Activated CD4-positive, alpha-beta T cell treated with anti-CD3 and anti-CD28 coated beads, Interleukin-2, amount 10 ng/mL, durations not matched to agents 7 days and 5 days (primary cell): ENCODE data around the gene ORAI2. TPM values are rescaled to one million over a fixed set of nuclear protein-coding genes. Genes with fewer than 3 reads are reported as not detected.
A peak's percentile ranks its signal among the peaks of the same experiment; 100 is the strongest.

Source experiments
- CTCF ChIA-PET: fragments of 350-600 bp; sonication (Branson Sonifier 250); formaldehyde crosslinking; loops from one replicate; lab custom pipeline; 2021; ENCODE audit warnings: antibody characterized with exemption; lab: Charles Lee
- POLR2A ChIA-PET: fragments of 350-600 bp; sonication (Branson Sonifier 250); formaldehyde crosslinking; loops from one replicate; lab custom pipeline; 2021; ENCODE audit warnings: antibody characterized with exemption; lab: Charles Lee
- DNase-seq: peaks from one replicate; pipeline ENCODE4 v3.0.0-alpha.2; 2020
- H3K27ac Mint-ChIP-seq: one replicate; pipeline ENCODE4 v1.8.0; 2021; ENCODE audit warnings: mild to moderate bottlenecking, moderate library complexity, mixed read lengths
- H3K27me3 Mint-ChIP-seq: one replicate; pipeline ENCODE4 v1.8.0; 2021; ENCODE audit warnings: mixed read lengths
- H3K36me3 Mint-ChIP-seq: one replicate; pipeline ENCODE4 v1.8.0; 2021; ENCODE audit warnings: low read depth, mixed read lengths
- H3K4me1 Mint-ChIP-seq: one replicate; pipeline ENCODE4 v1.8.0; 2021; ENCODE audit warnings: mixed read lengths
- H3K4me3 Mint-ChIP-seq: one replicate; pipeline ENCODE4 v1.8.0; 2021; ENCODE audit warnings: mild to moderate bottlenecking, moderate library complexity, mixed read lengths
- H3K9me3 Mint-ChIP-seq: one replicate; pipeline ENCODE4 v1.8.0; 2021; ENCODE audit warnings: mixed read lengths
- total RNA-seq, 2 experiments: library from RNA; stranded (reverse); gene quantifications; one replicate each; pipeline ENCODE4 v1.2.3, GENCODE V29; 2021

ORAI2 gene
- total RNA-seq: 10 to 100 TPM; 61.2 to 63.7 TPM

DNA sequence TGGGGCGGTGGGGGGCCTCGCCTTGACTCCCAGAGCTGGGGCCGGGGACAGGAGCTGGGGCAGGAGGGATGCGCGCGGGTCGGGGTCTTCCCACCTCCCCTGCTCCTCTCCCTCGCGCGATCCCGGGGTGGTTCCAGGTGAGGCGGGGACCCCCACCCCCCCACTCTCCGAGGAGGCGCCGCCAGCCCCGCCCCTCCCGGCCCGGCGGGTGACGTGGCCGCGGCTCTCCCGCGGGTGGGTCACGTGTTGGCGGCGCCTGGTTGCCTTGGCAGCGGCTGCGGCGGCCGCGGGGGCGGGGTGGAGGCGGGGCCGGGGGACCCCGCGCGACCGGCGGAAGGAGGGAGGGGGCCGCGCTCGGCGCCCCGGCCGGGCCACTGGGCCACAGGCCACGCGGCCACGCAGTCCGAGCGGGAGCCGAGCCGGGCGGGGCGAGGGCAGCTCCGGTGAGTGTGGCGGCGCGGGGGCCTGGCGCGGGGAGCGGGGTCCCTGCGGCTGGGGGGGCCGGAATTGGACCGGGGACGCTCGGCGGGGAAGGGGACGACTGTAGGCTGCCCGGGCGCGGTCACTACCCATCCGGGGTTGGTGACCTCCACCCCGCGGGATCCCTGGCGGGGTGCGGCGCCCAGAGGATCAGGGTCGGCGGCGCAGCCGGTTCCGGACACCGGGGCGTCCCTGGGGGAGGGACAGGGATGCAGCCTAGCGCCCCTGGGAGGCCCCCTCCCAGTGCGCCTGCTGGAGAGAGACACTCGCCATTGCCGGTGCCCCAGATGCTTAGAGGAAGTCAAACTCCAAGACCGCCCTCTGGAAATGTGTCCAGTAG lies at the start of gene ORAI2:
Gene ORAI2 (plus strand): TSS at position 357 of the 820 bp plus-strand sequence. CDS start 5,382 bp downstream, outside the sequence.
- Mint-ChIP-seq H3K36me3 (peaks cover 31% of the 10 kb centered on the region), H3K27ac (peak within 1 kb of the TSS; percentile 94), H3K4me3 (peak within 1 kb of the TSS; percentile 82), H3K9me3 (no peaks in the 10 kb centered on the region), H3K4me1 (peaks cover 57% of the 10 kb centered on the region), H3K27me3 (no peaks in the 10 kb centered on the region)
- peak; percentile 85 for DNase-seq
- ChIA-PET CTCF (interaction anchor here (0.6 to 2.4 kb wide), 5 partner anchors 8 to 1057 kb away, joined by 4 to 16 read pairs (median 9); no protein-coding TSS in a partner anchor), POLR2A (interaction anchor here (1.2 kb wide), 1 partner anchor 18 kb away, joined by 6 read pairs; no protein-coding TSS in a partner anchor)

DNA sequence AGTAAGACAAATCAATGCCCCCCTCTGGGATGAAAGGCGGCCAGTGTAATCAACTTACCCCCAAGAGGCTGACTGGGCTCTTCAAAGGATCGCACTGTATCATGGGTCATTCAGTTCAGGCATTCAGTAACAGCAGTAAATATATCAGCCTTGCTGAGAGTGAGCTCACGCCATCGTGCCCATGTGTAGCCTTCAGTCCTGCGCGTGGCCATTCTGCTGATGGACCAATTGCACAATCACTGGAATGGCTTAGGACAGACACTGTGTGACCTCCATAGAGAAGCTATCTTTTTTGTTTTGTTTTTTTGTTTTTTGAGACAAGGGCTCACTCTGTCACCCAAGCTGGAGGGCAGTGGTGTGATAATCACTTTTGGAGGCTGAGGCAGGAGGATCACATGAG lies 46.3 kb upstream of the ORAI2 start:
- H3K36me3 Mint-ChIP-seq: peaks cover 3% of the 10 kb centered on the region
- ChIA-PET CTCF (interaction anchor here (1.4 to 1.6 kb wide), 2 partner anchors 107 to 115 kb away, joined by 3 to 5 read pairs; no protein-coding TSS in a partner anchor), POLR2A (interaction anchor here (0.7 kb wide), 1 partner anchor 762 kb away, joined by 3 read pairs; no protein-coding TSS in a partner anchor)

DNA sequence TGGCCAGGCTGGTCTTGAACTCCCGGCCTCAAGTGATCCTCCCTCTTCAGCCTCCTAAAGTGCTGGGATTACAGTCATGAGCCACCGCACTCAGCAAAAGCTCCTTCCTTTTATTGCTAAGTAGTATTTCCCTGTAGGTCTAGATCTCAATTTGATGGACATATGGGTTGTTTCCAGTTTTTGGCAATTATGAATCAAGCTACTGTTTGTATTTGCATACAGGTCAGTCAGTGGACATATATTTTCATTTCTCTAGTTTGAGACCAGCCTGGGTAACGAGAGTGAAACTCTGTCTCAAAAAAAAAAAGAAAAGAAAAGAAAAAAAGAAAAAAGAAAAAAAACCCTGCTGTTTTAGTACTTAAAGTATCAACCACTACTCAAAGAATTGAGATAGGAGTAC lies 43.6 kb upstream of the ORAI2 start:
- H3K27me3 Mint-ChIP-seq: no peaks in the 10 kb centered on the region
- CTCF ChIA-PET: interaction anchor here (0.7 kb wide), 1 partner anchor 65 kb away, joined by 5 read pairs; no protein-coding TSS in a partner anchor

More for the DNA sequence above, 46.3 kb upstream of the ORAI2 start:
- H3K9me3 Mint-ChIP-seq: no peaks in the 10 kb centered on the region
- no peaks in the 10 kb centered on the region for H3K27me3 Mint-ChIP-seq
- H3K4me1 Mint-ChIP-seq: no peaks in the 10 kb centered on the region
- H3K4me3 Mint-ChIP-seq: no peak overlapping the region
- H3K27ac Mint-ChIP-seq: no peak overlapping the region
- no peak for DNase-seq

DNA sequence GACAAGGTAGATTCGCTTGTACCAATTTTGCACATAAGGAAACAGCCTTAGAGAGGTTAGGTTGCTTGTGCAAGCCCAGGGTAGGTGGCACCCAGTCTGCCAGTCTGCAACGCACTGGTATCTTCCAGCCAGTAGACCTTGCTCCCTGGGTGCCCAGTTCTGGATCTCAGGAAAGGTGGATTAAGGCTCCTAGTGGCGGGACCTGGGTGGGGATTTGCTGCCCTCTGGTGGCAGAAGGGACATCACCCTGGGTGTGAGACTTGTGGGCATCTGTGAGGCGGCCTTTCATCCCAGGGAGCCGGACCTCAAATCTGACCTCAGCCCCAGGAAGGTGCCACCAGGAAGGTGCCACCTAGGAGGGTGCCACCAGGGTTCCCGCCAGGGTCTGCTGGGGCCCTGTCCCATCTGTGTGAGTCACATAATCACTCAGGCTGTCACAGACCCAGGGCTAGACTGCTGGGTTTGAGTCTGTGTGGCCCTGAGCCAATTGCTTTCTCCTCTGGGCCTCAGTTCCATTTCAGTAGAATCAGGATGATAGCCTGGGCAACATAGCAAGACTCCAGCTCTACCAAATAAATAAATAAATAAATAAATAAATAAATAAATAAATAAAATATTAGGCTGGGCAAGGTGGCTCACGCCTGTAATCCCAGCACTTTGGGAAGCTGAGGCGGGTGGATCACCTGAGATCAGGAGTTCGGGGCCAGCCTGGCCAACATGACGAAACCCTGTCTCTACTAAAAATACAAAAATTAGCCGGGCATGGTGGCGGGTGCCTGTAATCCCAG lies 42.5 kb upstream of the ORAI2 start:
- POLR2A ChIA-PET: no interaction called here
- H3K27ac Mint-ChIP-seq: no peak overlapping the region
- no peak overlapping the region for H3K4me3 Mint-ChIP-seq
- CTCF ChIA-PET: interaction anchor here (0.7 to 3.4 kb wide), 4 partner anchors 85 to 112 kb away, joined by 3 to 15 read pairs (median 4); no protein-coding TSS in a partner anchor
- no peaks in the 10 kb centered on the region for H3K9me3 Mint-ChIP-seq
- DNase-seq: peak; percentile 72
- H3K27me3 Mint-ChIP-seq: no peaks in the 10 kb centered on the region
- peaks cover 12% of the 10 kb centered on the region for H3K36me3 Mint-ChIP-seq
- peaks cover 6% of the 10 kb centered on the region for H3K4me1 Mint-ChIP-seq

More for the DNA sequence above, 43.6 kb upstream of the ORAI2 start:
- Mint-ChIP-seq H3K27ac (no peak overlapping the region), H3K36me3 (peaks cover 12% of the 10 kb centered on the region), H3K9me3 (no peaks in the 10 kb centered on the region), H3K4me3 (no peak overlapping the region), H3K4me1 (peaks cover 1% of the 10 kb centered on the region)
- POLR2A ChIA-PET: no interaction called here
- DNase-seq: no peak

DNA sequence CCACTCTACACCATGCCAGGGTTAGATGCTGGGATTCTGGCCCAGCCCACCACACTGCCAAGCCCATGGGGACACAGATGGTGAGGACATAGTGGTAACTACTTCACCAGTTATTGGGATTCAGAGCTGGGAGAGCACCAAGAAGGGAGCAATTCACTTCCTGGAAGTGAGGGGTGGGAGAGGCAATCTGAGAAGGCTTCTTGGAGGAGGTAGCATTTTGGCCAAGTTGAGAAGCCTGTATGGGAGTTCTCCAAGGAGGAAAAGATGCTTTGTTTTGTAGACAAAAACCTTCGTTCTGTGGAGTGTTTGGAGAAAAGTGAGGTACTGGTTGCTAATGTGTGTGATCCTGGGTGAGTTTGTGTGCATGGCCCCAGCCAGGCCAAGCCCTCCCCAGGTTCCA lies 41.0 kb upstream of the ORAI2 start:
- ChIA-PET CTCF (interaction anchor here (1.2 to 3.4 kb wide), 2 partner anchors 11 to 114 kb away, joined by 4 to 15 read pairs; no protein-coding TSS in a partner anchor), POLR2A (no interaction called here)
- DNase-seq: no peak
- no peak overlapping the region for H3K27ac Mint-ChIP-seq
- no peak overlapping the region for H3K4me3 Mint-ChIP-seq
- H3K27me3 Mint-ChIP-seq: no peaks in the 10 kb centered on the region
- peaks cover 12% of the 10 kb centered on the region for H3K36me3 Mint-ChIP-seq
- H3K4me1 Mint-ChIP-seq: peaks cover 18% of the 10 kb centered on the region
- H3K9me3 Mint-ChIP-seq: no peaks in the 10 kb centered on the region

DNA sequence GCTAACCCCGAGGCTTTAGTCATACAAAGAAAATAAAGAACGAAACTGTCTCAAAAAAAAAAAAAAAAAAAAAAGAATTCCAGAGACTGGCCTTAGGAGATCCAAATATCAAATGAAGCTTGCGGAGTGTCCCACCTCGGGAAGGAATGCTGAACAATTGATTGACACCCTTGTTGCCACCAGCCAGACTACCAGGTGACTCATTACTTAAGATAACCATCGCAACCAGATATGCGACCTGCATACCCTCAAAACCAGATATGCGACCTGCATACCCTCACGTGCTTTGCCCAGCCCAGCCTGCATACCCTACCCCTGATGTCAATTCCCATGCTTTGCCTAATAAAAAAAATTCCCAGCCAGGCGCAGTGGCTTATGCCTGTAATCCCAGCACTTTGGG lies 39.9 kb upstream of the ORAI2 start:
- H3K4me1 Mint-ChIP-seq: peaks cover 24% of the 10 kb centered on the region
- H3K36me3 Mint-ChIP-seq: peaks cover 12% of the 10 kb centered on the region

DNA sequence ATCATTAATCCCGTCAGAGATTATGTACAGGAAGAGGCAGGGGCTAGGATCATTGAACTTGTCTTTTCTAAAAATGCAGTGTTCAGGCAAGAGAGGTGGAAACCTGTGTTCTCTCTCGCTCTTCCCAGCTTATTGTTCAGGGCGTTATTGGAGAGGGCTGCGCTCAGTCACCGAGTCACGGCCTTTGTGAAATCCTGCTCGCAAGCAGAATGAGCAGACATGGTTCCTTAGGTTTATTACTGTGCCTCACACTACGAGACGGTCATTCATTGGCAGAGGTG lies 37.8 kb upstream of the ORAI2 start:
- no peak for DNase-seq
- Mint-ChIP-seq H3K27me3 (no peaks in the 10 kb centered on the region), H3K4me1 (peaks cover 24% of the 10 kb centered on the region), H3K4me3 (peak overlapping the region; percentile 90), H3K9me3 (no peaks in the 10 kb centered on the region), H3K36me3 (peaks cover 19% of the 10 kb centered on the region), H3K27ac (peak overlapping the region; percentile 93)
- ChIA-PET POLR2A (no interaction called here), CTCF (interaction anchor here (1.1 kb wide), 1 partner anchor 9 kb away, joined by 4 read pairs; no protein-coding TSS in a partner anchor)

More for the DNA sequence above, 39.9 kb upstream of the ORAI2 start:
- no peaks in the 10 kb centered on the region for H3K27me3 Mint-ChIP-seq
- H3K27ac Mint-ChIP-seq: no peak overlapping the region
- H3K4me3 Mint-ChIP-seq: no peak overlapping the region
- no peak for DNase-seq
- POLR2A ChIA-PET: no interaction called here
- CTCF ChIA-PET: interaction anchor here (1.2 to 3.4 kb wide), 2 partner anchors 13 to 115 kb away, joined by 4 to 15 read pairs; no protein-coding TSS in a partner anchor
- no peaks in the 10 kb centered on the region for H3K9me3 Mint-ChIP-seq

DNA sequence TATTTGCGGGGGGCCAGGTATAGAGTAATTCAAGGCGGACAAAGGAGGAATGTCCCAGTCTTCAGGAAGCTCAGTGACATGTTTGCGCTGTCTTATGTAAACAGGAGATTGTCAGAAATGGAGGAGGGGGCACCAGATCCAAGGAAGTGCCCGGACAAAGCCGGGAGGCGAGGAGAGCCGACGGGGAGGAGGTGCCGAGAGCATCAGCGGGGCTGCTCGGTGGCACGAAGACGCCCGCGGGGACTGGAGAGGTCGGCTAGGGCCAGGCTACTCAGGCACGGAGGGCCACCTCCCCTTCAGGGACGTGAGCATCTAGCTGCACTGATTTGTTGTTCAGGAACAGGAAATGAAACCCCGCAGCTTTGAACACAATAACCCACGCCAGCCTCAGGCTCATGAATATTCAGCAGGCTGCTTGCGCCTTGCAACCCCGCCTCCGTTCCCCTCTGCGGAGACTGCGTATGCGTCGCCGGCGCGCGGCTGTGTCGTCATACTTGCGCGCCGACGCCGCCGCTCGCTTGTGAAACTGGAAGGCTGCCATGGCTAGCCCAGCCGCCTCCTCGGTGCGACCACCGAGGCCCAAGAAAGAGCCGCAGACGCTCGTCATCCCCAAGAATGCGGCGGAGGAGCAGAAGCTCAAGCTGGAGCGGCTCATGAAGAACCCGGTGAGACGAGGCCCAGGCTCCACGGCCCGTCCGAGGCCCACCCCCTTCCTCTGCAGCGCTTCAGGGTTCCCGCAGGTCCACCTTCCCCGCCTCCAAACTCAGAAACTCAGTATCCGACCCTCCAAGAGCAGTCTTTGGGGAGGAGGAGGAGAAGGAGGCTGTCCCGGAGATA lies 37.3 kb upstream of the ORAI2 start, which contains the start of gene PRKRIP1:
Gene PRKRIP1 (plus strand): TSS at position 491 of the 837 bp plus-strand sequence. CDS start 49 bp downstream, at position 540.
- Mint-ChIP-seq H3K27ac (peak within 1 kb of the TSS; percentile 93), H3K4me3 (peak within 1 kb of the TSS; percentile 90), H3K9me3 (no peaks in the 10 kb centered on the region), H3K27me3 (no peaks in the 10 kb centered on the region), H3K36me3 (peaks cover 23% of the 10 kb centered on the region), H3K4me1 (peaks cover 24% of the 10 kb centered on the region)
- DNase-seq: peak; percentile 92
- CTCF ChIA-PET: interaction anchor here (0.6 to 1.3 kb wide), 4 partner anchors 10 to 117 kb away, joined by 3 to 5 read pairs (median 4); no protein-coding TSS in a partner anchor
- POLR2A ChIA-PET: no interaction called here

DNA sequence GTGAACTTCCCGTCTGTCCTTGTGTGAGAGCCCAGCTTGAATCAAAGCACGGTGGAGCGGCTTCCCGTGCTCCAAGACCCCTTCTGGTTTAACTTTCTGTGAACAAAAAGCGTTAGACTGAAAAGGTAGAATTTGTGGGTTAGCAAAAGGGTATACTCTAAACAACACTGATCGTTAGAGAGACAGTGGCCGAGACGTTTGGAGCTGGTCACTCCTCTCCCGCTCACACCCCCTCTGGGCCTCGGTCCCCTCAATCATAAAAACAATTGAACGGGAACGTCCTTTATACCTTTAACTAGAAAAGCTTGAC lies 36.7 kb upstream of the ORAI2 start:
- DNase-seq: no peak
- Mint-ChIP-seq H3K4me3 (peak overlapping the region; percentile 90), H3K27ac (peak overlapping the region; percentile 93), H3K9me3 (no peaks in the 10 kb centered on the region), H3K4me1 (peaks cover 24% of the 10 kb centered on the region), H3K27me3 (no peaks in the 10 kb centered on the region), H3K36me3 (peaks cover 24% of the 10 kb centered on the region)
- ChIA-PET CTCF (interaction anchor here (0.9 to 1.3 kb wide), 2 partner anchors 11 to 12 kb away, joined by 3 read pairs; no protein-coding TSS in a partner anchor), POLR2A (no interaction called here)

DNA sequence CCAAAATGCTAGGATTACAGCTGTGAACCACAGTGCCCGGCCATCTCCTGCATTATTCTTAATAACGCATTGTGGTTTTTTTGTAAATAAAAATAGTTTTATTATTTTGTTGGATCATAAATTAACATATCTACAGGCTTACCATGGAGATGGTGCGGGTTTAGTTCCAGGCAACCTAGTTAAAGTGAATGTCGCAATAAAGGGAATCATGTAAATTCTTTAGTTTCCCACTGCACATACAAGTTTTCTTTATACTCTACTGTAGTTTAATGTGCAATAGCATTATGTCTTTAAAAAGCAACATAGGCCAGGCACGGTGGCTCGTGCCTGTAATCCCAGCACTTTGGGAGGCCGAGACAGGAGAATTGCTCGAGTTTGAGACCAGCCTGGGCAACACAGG lies 34.8 kb upstream of the ORAI2 start:
- POLR2A ChIA-PET: interaction anchor here (0.6 kb wide), 1 partner anchor 366 kb away, joined by 4 read pairs; no protein-coding TSS in a partner anchor

DNA sequence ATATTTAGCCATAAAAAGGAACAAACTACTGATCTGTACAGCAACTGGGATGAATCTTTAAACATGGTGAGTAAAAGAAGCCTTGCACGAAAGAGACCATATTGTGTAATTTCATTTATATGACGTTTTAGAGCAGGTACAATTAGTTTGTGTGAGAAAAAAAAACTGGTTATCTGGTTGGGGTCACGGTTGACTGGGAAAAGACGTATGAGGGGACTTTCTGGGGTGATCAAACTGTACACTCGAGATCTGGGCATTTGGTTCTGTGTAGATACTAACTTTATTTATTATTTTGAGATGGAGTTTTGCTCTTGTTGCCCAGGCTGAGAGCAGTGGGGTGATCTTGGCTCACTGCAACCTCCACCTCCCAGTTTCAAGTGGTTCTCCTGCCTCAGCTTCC lies 33.0 kb upstream of the ORAI2 start:
- Mint-ChIP-seq H3K27me3 (no peaks in the 10 kb centered on the region), H3K36me3 (peaks cover 31% of the 10 kb centered on the region), H3K4me1 (peaks cover 28% of the 10 kb centered on the region), H3K9me3 (no peaks in the 10 kb centered on the region), H3K27ac (no peak overlapping the region), H3K4me3 (no peak overlapping the region)
- CTCF ChIA-PET: no interaction called here
- POLR2A ChIA-PET: no interaction called here
- no peak for DNase-seq

More for the DNA sequence above, 34.8 kb upstream of the ORAI2 start:
- Mint-ChIP-seq H3K36me3 (peaks cover 25% of the 10 kb centered on the region), H3K9me3 (no peaks in the 10 kb centered on the region), H3K27me3 (no peaks in the 10 kb centered on the region), H3K27ac (no peak overlapping the region), H3K4me3 (no peak overlapping the region), H3K4me1 (peaks cover 22% of the 10 kb centered on the region)
- CTCF ChIA-PET: interaction anchor here (1.1 to 1.9 kb wide), 4 partner anchors 10 to 66 kb away, joined by 3 to 7 read pairs (median 5); no protein-coding TSS in a partner anchor
- no peak for DNase-seq
